ENCODE results near the gene EDEM2. TPM values are rescaled to one million over a fixed set of nuclear protein-coding genes. Genes with fewer than 3 reads are reported as not detected.
"Not testable (repeated sequence)": the region's sequence is repeated elsewhere in the genome, so short reads cannot be mapped to it uniquely, and the experiment has no call there.

EDEM2 gene
- total RNA-seq, 4 donors from 2014 or later = 13.7 to 31.0 (median 25.0) TPM

DNA sequence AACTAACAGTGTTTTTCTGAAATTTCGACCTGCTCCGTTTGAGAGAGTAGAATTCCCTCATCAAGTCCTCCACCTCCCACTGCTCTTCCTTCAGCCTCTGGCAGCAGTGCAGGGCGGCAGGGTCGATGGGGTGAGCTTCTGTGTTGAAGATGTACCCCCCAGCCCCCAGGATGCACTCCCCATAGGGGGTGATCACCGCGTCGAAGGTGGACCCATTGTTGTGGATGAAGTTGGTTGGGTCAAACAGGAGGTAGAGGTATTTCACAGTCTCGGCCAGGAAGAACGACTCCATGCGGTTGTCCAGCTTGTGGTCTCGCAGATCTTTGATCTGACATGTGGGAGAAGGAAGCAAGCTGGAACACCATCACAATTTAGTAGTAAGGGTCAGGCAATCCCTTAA is 31.5 kb downstream of the EDEM2 start:
- Histone ChIP-seq H3K9me3 (no peaks in the 10 kb centered on the region), H3K27ac (peak overlapping the region in 2 of 3 donors; percentile 22 to 54), H3K4me3 (replicated peaks in 1 of 3) (no peak overlapping the region), H3K36me3 (peaks cover 29 to 33% of the 10 kb centered on the region in 2 donors), H3K27me3 (no peaks in the 10 kb centered on the region), H3K4me1 (no peaks in the 10 kb centered on the region)
- 91 to 92% methylated on average over 11 of the region's 11 CpGs for WGBS, 2 donors
- intact Hi-C loops (cut with DNase I) = no loop called here
- TF ChIP-seq POLR2A (IDR thresholded peaks at IDR 0.05) = no peak
- TF ChIP-seq, protein P1, sequence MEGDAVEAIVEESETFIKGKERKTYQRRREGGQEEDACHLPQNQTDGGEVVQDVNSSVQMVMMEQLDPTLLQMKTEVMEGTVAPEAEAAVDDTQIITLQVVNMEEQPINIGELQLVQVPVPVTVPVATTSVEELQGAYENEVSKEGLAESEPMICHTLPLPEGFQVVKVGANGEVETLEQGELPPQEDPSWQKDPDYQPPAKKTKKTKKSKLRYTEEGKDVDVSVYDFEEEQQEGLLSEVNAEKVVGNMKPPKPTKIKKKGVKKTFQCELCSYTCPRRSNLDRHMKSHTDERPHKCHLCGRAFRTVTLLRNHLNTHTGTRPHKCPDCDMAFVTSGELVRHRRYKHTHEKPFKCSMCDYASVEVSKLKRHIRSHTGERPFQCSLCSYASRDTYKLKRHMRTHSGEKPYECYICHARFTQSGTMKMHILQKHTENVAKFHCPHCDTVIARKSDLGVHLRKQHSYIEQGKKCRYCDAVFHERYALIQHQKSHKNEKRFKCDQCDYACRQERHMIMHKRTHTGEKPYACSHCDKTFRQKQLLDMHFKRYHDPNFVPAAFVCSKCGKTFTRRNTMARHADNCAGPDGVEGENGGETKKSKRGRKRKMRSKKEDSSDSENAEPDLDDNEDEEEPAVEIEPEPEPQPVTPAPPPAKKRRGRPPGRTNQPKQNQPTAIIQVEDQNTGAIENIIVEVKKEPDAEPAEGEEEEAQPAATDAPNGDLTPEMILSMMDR (IDR thresholded peaks at IDR 0.05) = no peak
- no peak for DNase-seq

GRCh38 chr20:35112276-35112675 is 34.9 kb downstream of the EDEM2 start:
- not testable (repeated sequence) for H3K27me3 ChIP-seq

GRCh38 chr20:35111141-35111888 is 35.8 kb downstream of the EDEM2 start:
- H3K27ac ChIP-seq = peak overlapping the region in 1 of 3 donors; percentile 14
- no peaks in the 10 kb centered on the region for H3K9me3 ChIP-seq
- H3K27me3 ChIP-seq = no peaks in the 10 kb centered on the region
- peaks cover 14% of the 10 kb centered on the region in 2 donors for H3K36me3 ChIP-seq
- intact Hi-C loops (cut with DNase I) = no loop called here
- no peak for TF ChIP-seq POLR2A (IDR thresholded peaks at IDR 0.05)
- TF ChIP-seq, protein P1 (IDR thresholded peaks at IDR 0.05) = no peak
- no peak overlapping the region for H3K4me3 ChIP-seq (replicated peaks in 1 of 3)
- no peaks in the 10 kb centered on the region for H3K4me1 ChIP-seq
- DNase-seq = no peak
- WGBS, 2 donors = 73 to 85% methylated on average over 4 of the region's 4 CpGs

More at GRCh38 chr20:35112276-35112675, 34.9 kb downstream of the EDEM2 start:
- WGBS, 2 donors = 88 to 100% methylated on average over 5 of the region's 5 CpGs
- H3K4me3 ChIP-seq (replicated peaks in 1 of 3); H3K9me3 ChIP-seq; DNase-seq; H3K27ac ChIP-seq; H3K4me1 ChIP-seq; intact Hi-C loops (cut with DNase I): not testable (repeated sequence)
- peaks cover 14% of the 10 kb centered on the region in 2 donors for H3K36me3 ChIP-seq

GRCh38 chr20:35108921-35109320 is 38.2 kb downstream of the EDEM2 start:
- WGBS, 2 donors = 90 to 95% methylated on average over 4 of the region's 4 CpGs

GRCh38 chr20:35106827-35107380 is 40.2 kb downstream of the EDEM2 start:
- Histone ChIP-seq H3K9me3 (no peaks in the 10 kb centered on the region), H3K4me1 (no peaks in the 10 kb centered on the region), H3K27ac (no peak overlapping the region), H3K4me3 (replicated peaks in 1 of 3) (no peak overlapping the region), H3K27me3 (no peaks in the 10 kb centered on the region), H3K36me3 (no peaks in the 10 kb centered on the region)
- intact Hi-C loops (cut with DNase I) = no loop called here
- WGBS, 2 donors = 92 to 96% methylated on average over 1 of the region's 1 CpG
- DNase-seq = no peak
- no peak for TF ChIP-seq POLR2A (IDR thresholded peaks at IDR 0.05)
- TF ChIP-seq, protein P1 (IDR thresholded peaks at IDR 0.05) = no peak

More at GRCh38 chr20:35108921-35109320, 38.2 kb downstream of the EDEM2 start:
- H3K9me3 ChIP-seq = no peaks in the 10 kb centered on the region
- H3K27me3 ChIP-seq = no peaks in the 10 kb centered on the region
- no peaks in the 10 kb centered on the region for H3K4me1 ChIP-seq
- no peaks in the 10 kb centered on the region for H3K36me3 ChIP-seq
- TF ChIP-seq, protein P1 (IDR thresholded peaks at IDR 0.05) = no peak
- no peak for TF ChIP-seq POLR2A (IDR thresholded peaks at IDR 0.05)
- no peak overlapping the region for H3K4me3 ChIP-seq (replicated peaks in 1 of 3)
- intact Hi-C loops (cut with DNase I) = no loop called here
- no peak overlapping the region for H3K27ac ChIP-seq
- DNase-seq = no peak
